Tibial nerve (tissue), 4 donors: ENCODE results near the gene CYTH4. TPM values are rescaled to one million over a fixed set of nuclear protein-coding genes. Genes with fewer than 3 reads are reported as not detected.

Experiments used
- DNase-seq, 2 donors: peaks; one replicate each; pipeline ENCODE4 v3.0.0-alpha.2; 2019; ENCODE audit warnings: low spot score in 2 of 2
- H3K27ac ChIP-seq, 4 donors: fragments of 200-600 bp; sonication (generic) in 3 of 4; one replicate each; pipeline ENCODE4 v1.5.1; 2017 to 2019; ENCODE audit warnings: mild to moderate bottlenecking in 1 of 4
- H3K27me3 ChIP-seq, 2 donors: fragments of 200-600 bp; sonication (generic) in 1 of 2; one replicate each; pipeline versions ENCODE4 v1.5.1 to v1.6.0; 2017 to 2019
- H3K36me3 ChIP-seq, 3 donors: fragments of 200-600 bp; sonication (generic); one replicate each; pipeline ENCODE4 v1.5.1; 2018 to 2019
- H3K4me1 ChIP-seq, 4 donors: fragments of 200-600 bp; sonication (generic) in 3 of 4; one replicate each; pipeline ENCODE4 v1.5.1; 2017 to 2019
- H3K4me3 ChIP-seq, 4 donors: fragments of 200-600 bp; sonication (generic) in 3 of 4; one replicate each; pipeline ENCODE4 v1.5.1; 2017 to 2019; ENCODE audit warnings: mild to moderate bottlenecking in 1 of 4, moderate library complexity in 1 of 4
- H3K9me3 ChIP-seq, 4 donors: fragments of 200-600 bp; sonication (generic) in 3 of 4; one replicate each; pipeline ENCODE4 v1.5.1; 2017 to 2019
- EP300 ChIP-seq, 2 donors: sonication (generic); formaldehyde crosslinking; IDR thresholded peaks; one replicate each; pipeline ENCODE4 v1.6.1; 2017; ENCODE audit warnings: antibody characterized with exemption in 2 of 2, mild to moderate bottlenecking in 1 of 2
- POLR2A ChIP-seq, 2 donors: fragments of 450-650 bp; IDR thresholded peaks; one replicate each; pipeline ENCODE4 v1.6.1; 2017; ENCODE audit warnings: antibody characterized with exemption in 2 of 2, mild to moderate bottlenecking in 2 of 2, moderate library complexity in 2 of 2
- WGBS, 2 donors: methylation state at CpG; one replicate each; pipeline ENCODE4 v1.1.5; 2018; 5-methylcytosine and 5-hydroxymethylcytosine counted together
- total RNA-seq, 4 donors: library from RNA; depleted of rRNA; stranded (reverse); fragments of >200 nt; gene quantifications; one replicate each; pipeline ENCODE4 v1.1.0, GENCODE V29; 2016
- TF ChIP-seq, protein P1 (sequence below), 5 experiments: fragments of 200-600 bp in 3 of 5; fragments of 450-650 bp in 2 of 5; sonication (generic) in 3 of 5; IDR thresholded peaks; one replicate each; pipeline ENCODE4 v1.5.1; 2016 to 2019; ENCODE audit warnings: antibody characterized with exemption in 5 of 5, mild to moderate bottlenecking in 3 of 5, moderate library complexity in 2 of 5

CYTH4 gene
- total RNA-seq, 4 donors from 2014 or later: 7.7 to 27.3 (median 19.0) TPM

DNA sequence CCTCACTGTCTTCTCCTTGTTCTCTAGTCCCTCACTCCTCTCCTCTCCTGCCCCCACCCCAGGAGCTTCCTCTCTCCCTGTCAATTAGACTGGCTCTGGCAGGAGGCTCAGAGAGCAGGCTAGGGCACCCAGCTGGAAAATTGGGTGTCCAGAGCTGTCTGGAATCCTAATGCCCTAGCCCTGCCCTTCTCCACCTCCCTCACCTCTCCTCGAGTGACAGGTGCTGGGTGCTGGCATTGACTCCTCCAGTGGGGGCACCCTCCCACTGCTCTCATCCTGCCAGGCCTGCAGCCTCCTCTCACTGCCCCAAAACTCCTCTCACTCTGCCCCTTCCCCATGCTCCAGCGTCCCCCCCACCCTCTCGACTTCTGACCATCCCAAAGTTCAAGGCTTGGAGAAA lies 68.9 kb downstream of the CYTH4 start:
- Histone ChIP-seq H3K36me3 (no peaks in the 10 kb centered on the region), H3K4me1 (peaks cover 0 to 7% (median under 1%) of the 10 kb centered on the region in 4 donors), H3K27ac (no peak overlapping the region), H3K27me3 (peaks cover 0 to 7% of the 10 kb centered on the region in 2 donors), H3K4me3 (no peak overlapping the region), H3K9me3 (no peaks in the 10 kb centered on the region)
- no peak for TF ChIP-seq EP300 (IDR thresholded peaks at IDR 0.05)
- TF ChIP-seq, protein P1, sequence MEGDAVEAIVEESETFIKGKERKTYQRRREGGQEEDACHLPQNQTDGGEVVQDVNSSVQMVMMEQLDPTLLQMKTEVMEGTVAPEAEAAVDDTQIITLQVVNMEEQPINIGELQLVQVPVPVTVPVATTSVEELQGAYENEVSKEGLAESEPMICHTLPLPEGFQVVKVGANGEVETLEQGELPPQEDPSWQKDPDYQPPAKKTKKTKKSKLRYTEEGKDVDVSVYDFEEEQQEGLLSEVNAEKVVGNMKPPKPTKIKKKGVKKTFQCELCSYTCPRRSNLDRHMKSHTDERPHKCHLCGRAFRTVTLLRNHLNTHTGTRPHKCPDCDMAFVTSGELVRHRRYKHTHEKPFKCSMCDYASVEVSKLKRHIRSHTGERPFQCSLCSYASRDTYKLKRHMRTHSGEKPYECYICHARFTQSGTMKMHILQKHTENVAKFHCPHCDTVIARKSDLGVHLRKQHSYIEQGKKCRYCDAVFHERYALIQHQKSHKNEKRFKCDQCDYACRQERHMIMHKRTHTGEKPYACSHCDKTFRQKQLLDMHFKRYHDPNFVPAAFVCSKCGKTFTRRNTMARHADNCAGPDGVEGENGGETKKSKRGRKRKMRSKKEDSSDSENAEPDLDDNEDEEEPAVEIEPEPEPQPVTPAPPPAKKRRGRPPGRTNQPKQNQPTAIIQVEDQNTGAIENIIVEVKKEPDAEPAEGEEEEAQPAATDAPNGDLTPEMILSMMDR (IDR thresholded peaks at IDR 0.05): no peak
- no peak for TF ChIP-seq POLR2A (IDR thresholded peaks at IDR 0.05)
- 67 to 69% methylated on average over 3 of the region's 3 CpGs for WGBS, 2 donors
- no peak for DNase-seq

DNA sequence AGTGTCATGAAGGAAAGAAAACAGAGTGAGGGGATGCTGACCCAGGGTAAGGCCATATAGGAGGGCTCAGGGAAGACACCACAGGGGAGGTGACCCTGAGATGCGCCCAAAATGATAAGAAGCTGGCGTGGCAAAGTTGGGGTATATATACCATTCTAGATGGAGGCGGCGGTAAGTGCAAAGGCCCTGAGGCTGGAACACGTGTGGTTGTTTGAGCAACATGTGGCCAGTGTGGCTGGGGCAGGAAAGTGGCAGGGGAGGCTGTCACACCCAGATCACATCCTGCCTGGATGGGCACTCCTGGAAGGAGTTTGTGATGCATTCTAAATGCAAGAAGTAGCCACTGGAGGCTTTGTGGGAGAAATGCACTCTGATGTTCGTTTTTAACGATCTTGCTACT lies 70.2 kb downstream of the CYTH4 start:
- 85 to 87% methylated on average over 7 of the region's 7 CpGs for WGBS, 2 donors
- Histone ChIP-seq H3K27ac (no peak overlapping the region), H3K9me3 (no peaks in the 10 kb centered on the region), H3K36me3 (no peaks in the 10 kb centered on the region), H3K4me3 (no peak overlapping the region), H3K27me3 (peaks cover 0 to 7% of the 10 kb centered on the region in 2 donors), H3K4me1 (no peaks in the 10 kb centered on the region)
- TF ChIP-seq EP300 (IDR thresholded peaks at IDR 0.05) (no peak), POLR2A (IDR thresholded peaks at IDR 0.05) (no peak)
- TF ChIP-seq, protein P1 (IDR thresholded peaks at IDR 0.05): no peak
- no peak for DNase-seq

GRCh38 chr22:37353839-37354238 lies 71.5 kb downstream of the CYTH4 start:
- Histone ChIP-seq H3K27ac (no peak overlapping the region), H3K36me3 (no peaks in the 10 kb centered on the region), H3K27me3 (peaks cover 0 to 7% of the 10 kb centered on the region in 2 donors), H3K4me3 (no peak overlapping the region), H3K9me3 (no peaks in the 10 kb centered on the region), H3K4me1 (no peaks in the 10 kb centered on the region)
- DNase-seq: no peak
- TF ChIP-seq POLR2A (IDR thresholded peaks at IDR 0.05) (no peak), EP300 (IDR thresholded peaks at IDR 0.05) (no peak)
- TF ChIP-seq, protein P1 (IDR thresholded peaks at IDR 0.05): no peak
- 74 to 83% methylated on average over 16 of the region's 16 CpGs for WGBS, 2 donors

GRCh38 chr22:37354261-37354660 lies 72.0 kb downstream of the CYTH4 start:
- H3K4me3 ChIP-seq: no peak overlapping the region
- H3K9me3 ChIP-seq: no peaks in the 10 kb centered on the region
- H3K36me3 ChIP-seq: no peaks in the 10 kb centered on the region
- peaks cover 0 to 7% of the 10 kb centered on the region in 2 donors for H3K27me3 ChIP-seq
- H3K27ac ChIP-seq: no peak overlapping the region
- WGBS, 2 donors: 63 to 69% methylated on average over 4 of the region's 4 CpGs
- TF ChIP-seq EP300 (IDR thresholded peaks at IDR 0.05) (no peak), POLR2A (IDR thresholded peaks at IDR 0.05) (no peak)
- TF ChIP-seq, protein P1 (IDR thresholded peaks at IDR 0.05): no peak
- H3K4me1 ChIP-seq: no peaks in the 10 kb centered on the region
- DNase-seq: no peak

DNA sequence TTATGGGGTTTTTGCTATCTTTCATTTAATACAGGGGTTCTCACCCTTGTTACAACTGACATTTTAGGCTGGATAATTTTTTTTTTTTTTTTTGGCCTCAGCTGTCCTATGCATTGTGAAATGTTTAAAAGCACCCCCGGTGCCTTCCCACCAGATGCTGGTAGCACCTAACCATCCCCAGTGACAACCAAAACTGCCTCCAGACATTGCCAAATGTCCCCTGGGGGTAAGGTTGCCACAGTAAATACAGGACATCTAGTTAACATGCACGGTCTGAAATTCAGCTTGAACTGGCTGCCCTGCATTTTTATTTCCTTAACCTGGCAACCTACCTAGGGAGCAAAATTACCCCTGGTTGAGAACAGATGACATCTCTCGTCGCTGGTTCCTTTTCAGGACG lies 72.4 kb downstream of the CYTH4 start:
- Histone ChIP-seq H3K9me3 (no peaks in the 10 kb centered on the region), H3K36me3 (no peaks in the 10 kb centered on the region), H3K27ac (no peak overlapping the region), H3K27me3 (peaks cover 0 to 7% of the 10 kb centered on the region in 2 donors), H3K4me3 (no peak overlapping the region), H3K4me1 (no peaks in the 10 kb centered on the region)
- TF ChIP-seq POLR2A (IDR thresholded peaks at IDR 0.05): no peak
- TF ChIP-seq, protein P1 (IDR thresholded peaks at IDR 0.05): no peak
- TF ChIP-seq EP300 (IDR thresholded peaks at IDR 0.05): no peak
- DNase-seq: no peak
- 77 to 78% methylated on average over 5 of the region's 5 CpGs for WGBS, 2 donors
